ENCODE results near the gene PTPRJ. TPM values are rescaled to one million over a fixed set of nuclear protein-coding genes. Genes with fewer than 3 reads are reported as not detected.
"Not testable (repeated sequence)": the region's sequence is repeated elsewhere in the genome, so short reads cannot be mapped to it uniquely, and the experiment has no call there.

PTPRJ gene
- 10 to 100 TPM; 15.7 to 20.8 (median 19.2) TPM for total RNA-seq (2021; fragmentation: NEBNext Ultra II Directional; extraction: Animal tissue kit (Norgen Biotek cat#: 25700))
- long read RNA-seq, partial matches to known transcripts = 1 of 4 reads
- long read RNA-seq, other reads (novel, unspliced or antisense) = 3 of 4 reads

- Mint-ChIP-seq H3K4me1 (ENCODE audit: low read depth) (peaks cover 38% of the 10 kb centered on the region), H3K27me3 (ENCODE audit: insufficient read depth) (peaks cover 2% of the 10 kb centered on the region), H3K4me3 (peak within 1 kb of the TSS; percentile 89), H3K27ac (peak within 1 kb of the TSS; percentile 28), H3K9me3 (no peaks in the 10 kb centered on the region), H3K36me3 (ENCODE audit: low read depth) (no peaks in the 10 kb centered on the region)
- no peak for TF ChIP-seq CTCF (IDR thresholded peaks at IDR 0.05)
- DNase-seq = no peak
Measured at GRCh38 chr11:47980088-47980906, at the start of gene PTPRJ. Gene PTPRJ (plus strand): TSS chr11:47980559. CDS start chr11:47980913, 354 bp downstream.

GRCh38 chr11:47932544-47932943, 47.8 kb upstream of the PTPRJ start:
- peak overlapping the region; percentile 85; the same call in 1 of the 2 replicates for H3K27ac Mint-ChIP-seq
- H3K27me3 Mint-ChIP-seq (ENCODE audit: insufficient read depth) = peaks cover 3% of the 10 kb centered on the region
- no peaks in the 10 kb centered on the region for H3K9me3 Mint-ChIP-seq
- peaks cover 17% of the 10 kb centered on the region for H3K4me1 Mint-ChIP-seq (ENCODE audit: low read depth)
- no peaks in the 10 kb centered on the region for H3K36me3 Mint-ChIP-seq (ENCODE audit: low read depth)
- no peak overlapping the region for H3K4me3 Mint-ChIP-seq
- TF ChIP-seq CTCF (IDR thresholded peaks at IDR 0.05) = no peak
- no peak for DNase-seq

DNA sequence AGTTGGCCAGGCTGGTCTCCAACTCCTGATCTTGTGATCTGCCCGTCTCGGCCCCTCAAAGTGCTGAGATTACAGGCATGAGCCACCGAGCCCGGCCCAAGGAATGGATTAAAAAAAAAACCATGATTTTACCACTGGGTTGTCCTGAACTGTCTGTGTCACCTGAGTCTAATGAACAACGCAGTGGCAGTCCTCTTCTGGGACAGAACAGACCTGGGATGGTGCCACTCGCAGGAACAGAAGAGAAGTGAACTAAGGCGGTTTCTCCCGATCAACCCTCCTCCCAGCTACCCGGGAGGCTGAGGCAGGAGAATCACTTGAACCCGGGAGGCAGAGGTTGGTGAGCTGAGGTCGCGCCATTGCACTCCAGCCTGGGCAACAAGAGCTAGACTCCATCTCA, 46.6 kb upstream of the PTPRJ start:
- peaks cover 29% of the 10 kb centered on the region for H3K4me1 Mint-ChIP-seq (ENCODE audit: low read depth)
- H3K27me3 Mint-ChIP-seq (ENCODE audit: insufficient read depth); DNase-seq; H3K9me3 Mint-ChIP-seq; H3K27ac Mint-ChIP-seq; H3K4me3 Mint-ChIP-seq; H3K36me3 Mint-ChIP-seq (ENCODE audit: low read depth): not testable (repeated sequence)

DNA sequence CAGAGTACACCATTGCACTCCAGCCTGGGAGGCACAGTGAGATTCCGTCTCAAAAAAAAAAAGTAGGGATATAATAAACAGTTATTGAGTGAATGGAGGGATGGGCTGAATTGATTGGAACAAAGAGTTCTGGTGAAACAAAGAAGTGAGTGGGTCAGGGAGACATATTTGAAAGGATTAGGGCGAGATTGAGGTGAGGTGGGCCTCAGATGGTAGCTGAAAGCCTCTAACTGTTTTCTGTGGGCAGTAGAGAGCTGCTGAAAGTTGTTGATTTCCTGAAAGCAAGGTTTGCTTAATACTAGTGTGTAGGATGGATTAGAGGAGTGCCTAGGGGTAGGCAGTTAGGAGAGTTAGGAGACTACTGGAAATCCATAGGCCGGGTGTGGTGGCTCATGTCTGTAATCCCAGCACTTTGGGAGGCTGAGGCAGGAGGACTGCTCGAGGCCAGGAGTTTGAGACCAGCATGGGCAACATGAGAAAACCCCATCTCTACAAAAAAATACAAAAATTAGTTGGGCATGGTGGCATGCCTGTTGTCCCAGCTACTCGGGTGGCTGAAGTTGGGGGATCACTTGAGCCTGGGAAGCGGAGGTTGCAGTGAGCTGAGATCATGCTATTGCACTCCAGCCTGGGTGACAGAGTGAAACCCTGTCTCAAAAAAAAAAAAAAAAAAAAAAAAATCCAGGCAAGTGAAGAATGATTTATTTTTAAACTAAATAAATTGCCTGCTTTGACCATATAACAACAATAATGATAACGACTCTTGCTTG, 41.4 kb upstream of the PTPRJ start:
- no peak for TF ChIP-seq CTCF (IDR thresholded peaks at IDR 0.05)

DNA sequence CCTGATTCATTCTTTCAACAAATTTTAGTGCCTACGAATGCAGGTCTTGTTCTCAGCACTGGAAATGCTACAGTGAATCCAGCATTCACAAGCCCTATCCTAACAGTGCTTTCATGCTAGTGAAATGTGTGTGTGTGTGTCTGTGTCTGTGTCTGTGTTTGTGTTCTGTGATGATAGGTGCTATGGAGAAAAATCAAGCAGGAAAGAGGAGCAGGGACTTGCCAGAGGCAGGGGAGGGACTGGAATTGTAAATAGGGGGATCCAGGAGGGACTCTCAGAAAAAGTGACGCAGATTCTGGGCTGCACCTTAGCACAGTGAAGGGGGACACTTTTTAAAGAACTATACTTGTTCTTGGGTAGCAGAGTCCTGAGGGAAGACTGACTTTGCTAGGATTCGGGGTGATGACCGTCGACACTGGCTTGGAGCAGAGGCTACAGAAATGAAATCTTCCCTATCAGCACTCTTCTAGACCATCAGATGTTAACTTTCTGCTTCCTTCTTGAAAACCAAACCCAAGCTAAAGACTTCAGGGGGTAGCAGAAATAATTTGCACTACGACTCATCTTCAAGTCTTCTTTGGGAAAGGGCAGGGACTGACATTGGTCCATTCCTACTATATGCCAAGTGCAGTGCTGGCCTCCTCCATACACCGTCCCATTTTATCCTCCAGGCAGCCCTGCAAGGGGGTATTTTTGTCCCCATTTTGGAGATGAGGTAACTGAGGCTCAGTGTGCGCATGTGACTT, 39.3 kb upstream of the PTPRJ start:
- Mint-ChIP-seq H3K4me3 (no peak overlapping the region), H3K27ac (no peak overlapping the region), H3K9me3 (no peaks in the 10 kb centered on the region), H3K36me3 (ENCODE audit: low read depth) (no peaks in the 10 kb centered on the region), H3K4me1 (ENCODE audit: low read depth) (peaks cover 52% of the 10 kb centered on the region), H3K27me3 (ENCODE audit: insufficient read depth) (no peaks in the 10 kb centered on the region)
- DNase-seq = no peak
- TF ChIP-seq CTCF (IDR thresholded peaks at IDR 0.05) = no peak

More for the DNA sequence above, 41.4 kb upstream of the PTPRJ start:
- Mint-ChIP-seq H3K4me1 (ENCODE audit: low read depth) (peaks cover 37% of the 10 kb centered on the region), H3K36me3 (ENCODE audit: low read depth) (no peaks in the 10 kb centered on the region), H3K9me3 (no peaks in the 10 kb centered on the region), H3K27ac (peak overlapping the region; percentile 51), H3K4me3 (no peak overlapping the region), H3K27me3 (ENCODE audit: insufficient read depth) (no peaks in the 10 kb centered on the region)
- DNase-seq = no peak

All from HFFc6 (cell line).